GM19193 (cell line): ENCODE data around the gene CDR2.

Experiments used
- POLR2A ChIP-seq: IDR thresholded peaks from 4 replicates; pipeline ENCODE4 v1.6.1; 2011; ENCODE audit not compliant: insufficient read depth, insufficient read length; ENCODE audit errors: extremely low read depth

The CDR2 gene

GRCh38 chr16:22313876-22314470 lies 60.4 kb downstream of the CDR2 start:
- no peak for TF ChIP-seq POLR2A

GRCh38 chr16:22312897-22313781 lies 61.3 kb downstream of the CDR2 start:
- TF ChIP-seq POLR2A, result no peak

GRCh38 chr16:22311520-22311919 lies 62.9 kb downstream of the CDR2 start:
- no peak for TF ChIP-seq POLR2A

DNA sequence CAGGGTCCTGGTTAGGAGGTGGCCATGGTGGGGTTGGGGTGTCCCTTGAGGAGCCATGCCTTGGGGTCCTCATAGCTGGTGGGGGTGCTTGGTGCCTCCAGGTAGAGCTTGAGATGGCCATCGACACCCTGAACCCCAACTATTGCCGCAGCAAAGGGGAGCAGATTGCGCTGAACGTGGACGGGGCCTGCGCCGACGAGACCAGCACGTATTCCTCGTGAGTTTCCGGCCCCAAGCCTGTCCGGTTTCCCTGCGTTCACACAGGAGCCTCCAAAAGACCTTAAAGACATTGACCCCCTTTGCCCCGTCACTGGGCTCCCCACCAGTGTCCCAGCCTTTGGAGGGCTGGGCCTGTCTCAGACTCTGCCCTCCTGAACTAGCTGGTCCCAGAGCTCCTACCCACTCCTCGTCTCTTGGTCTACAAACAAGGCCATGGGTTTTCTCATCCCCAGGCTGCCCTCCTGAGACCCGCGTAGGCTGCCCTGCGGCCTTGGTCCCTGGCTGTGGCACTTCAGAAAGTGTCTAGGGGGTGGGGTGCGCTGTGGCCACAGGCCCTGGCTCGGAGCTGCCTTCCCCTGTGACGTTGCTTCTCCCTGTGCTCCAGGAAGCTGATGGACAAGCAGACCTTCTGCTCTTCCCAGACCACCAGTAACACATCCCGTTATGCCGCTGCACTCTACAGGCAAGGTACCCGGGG lies 65.4 kb downstream of the CDR2 start:
- TF ChIP-seq POLR2A, result no peak

GRCh38 chr16:22307838-22308237 lies 66.6 kb downstream of the CDR2 start:
- TF ChIP-seq POLR2A, result no peak

- no peak for TF ChIP-seq POLR2A
Observed at GRCh38 chr16:22306788-22307187, 67.6 kb downstream of the CDR2 start.

GRCh38 chr16:22304411-22304810 lies 70.0 kb downstream of the CDR2 start:
- TF ChIP-seq POLR2A, result no peak

DNA sequence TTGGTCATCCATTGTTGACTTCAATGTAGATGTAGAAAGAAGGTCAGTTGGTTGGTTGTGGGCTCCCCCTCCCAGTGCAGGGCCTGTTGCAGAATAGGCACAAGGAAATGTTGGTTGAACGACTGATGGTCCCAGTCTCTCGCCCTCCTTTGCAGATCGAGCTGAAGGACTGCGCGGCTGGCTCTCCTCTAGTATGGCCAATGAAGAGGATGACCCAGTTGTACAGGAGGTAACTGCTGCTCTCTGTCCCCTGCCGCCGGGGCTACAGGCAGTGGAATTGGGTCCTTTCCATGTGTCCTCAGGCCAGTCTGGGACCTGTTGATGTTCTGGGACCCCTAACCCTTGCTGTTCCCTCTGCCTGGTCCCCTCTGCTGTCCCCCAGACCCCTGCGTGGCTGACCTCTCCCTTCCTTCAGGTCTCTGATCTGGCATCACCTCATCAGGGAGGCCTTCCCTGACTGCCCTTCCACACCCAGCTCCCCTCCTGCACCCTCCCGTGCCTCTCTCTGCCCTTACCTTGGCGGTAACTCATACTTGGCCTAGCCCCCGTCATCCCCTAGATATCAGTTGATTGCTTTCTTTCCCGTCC lies 71.5 kb downstream of the CDR2 start:
- no peak for TF ChIP-seq POLR2A

- no peak for TF ChIP-seq POLR2A
Observed at GRCh38 chr16:22300427-22301071, 73.9 kb downstream of the CDR2 start.

DNA sequence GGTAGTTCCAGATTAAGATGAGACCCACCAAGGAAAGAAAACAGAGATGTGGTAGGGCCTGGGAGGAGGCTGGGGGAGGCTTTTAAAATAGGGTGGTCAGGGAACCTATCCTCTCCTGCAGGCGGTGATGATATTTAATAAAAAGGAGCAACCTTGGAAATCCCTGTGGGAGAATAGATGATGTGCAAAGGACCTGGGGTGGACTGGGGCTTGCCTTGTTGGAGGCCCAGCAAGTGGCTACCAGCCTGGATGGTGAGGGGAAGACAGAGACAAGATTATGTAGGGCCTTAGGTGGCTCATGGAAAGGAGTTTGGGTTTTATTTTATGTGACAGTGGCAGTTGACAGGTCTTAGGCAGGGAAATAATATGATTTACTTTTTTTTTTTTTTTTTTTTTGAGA lies 75.4 kb downstream of the CDR2 start:
- no peak for TF ChIP-seq POLR2A

GRCh38 chr16:22297871-22298733 lies 76.3 kb downstream of the CDR2 start:
- peak; percentile 70 for TF ChIP-seq POLR2A

GRCh38 chr16:22297114-22297870 lies 77.1 kb downstream of the CDR2 start, which contains the start of gene POLR3E:
POLR3E (plus strand) TSS chr16:22297409; CDS start chr16:22302969, 5,560 bp downstream.
- peak; percentile 68 for TF ChIP-seq POLR2A
